Measurements from ENCODE around the gene EYA2.

DNA sequence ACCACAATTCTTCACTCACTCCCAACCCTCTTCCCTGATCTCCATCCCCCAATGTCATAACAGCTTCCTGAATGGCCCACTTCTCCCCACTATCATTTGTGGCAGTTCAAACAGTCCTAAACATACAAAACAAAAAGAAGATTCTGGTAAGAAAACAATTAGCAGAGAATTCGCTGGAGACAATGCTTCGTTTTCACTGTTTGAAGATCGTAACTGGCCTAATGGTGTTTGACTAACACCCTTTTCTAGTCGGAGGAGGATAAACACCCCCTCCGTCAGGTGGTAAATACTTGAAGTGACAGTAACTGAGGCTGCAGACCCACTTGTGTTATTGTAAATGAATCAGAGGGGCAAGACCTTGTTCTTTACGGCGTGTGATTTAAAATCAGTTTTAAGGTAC, 3.8 kb downstream of the EYA2 start:
- TF ChIP-seq, protein P1, sequence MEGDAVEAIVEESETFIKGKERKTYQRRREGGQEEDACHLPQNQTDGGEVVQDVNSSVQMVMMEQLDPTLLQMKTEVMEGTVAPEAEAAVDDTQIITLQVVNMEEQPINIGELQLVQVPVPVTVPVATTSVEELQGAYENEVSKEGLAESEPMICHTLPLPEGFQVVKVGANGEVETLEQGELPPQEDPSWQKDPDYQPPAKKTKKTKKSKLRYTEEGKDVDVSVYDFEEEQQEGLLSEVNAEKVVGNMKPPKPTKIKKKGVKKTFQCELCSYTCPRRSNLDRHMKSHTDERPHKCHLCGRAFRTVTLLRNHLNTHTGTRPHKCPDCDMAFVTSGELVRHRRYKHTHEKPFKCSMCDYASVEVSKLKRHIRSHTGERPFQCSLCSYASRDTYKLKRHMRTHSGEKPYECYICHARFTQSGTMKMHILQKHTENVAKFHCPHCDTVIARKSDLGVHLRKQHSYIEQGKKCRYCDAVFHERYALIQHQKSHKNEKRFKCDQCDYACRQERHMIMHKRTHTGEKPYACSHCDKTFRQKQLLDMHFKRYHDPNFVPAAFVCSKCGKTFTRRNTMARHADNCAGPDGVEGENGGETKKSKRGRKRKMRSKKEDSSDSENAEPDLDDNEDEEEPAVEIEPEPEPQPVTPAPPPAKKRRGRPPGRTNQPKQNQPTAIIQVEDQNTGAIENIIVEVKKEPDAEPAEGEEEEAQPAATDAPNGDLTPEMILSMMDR (IDR thresholded peaks at IDR 0.05; ENCODE audit: low read depth, low read length, missing input control): no peak
- TF ChIP-seq SP1 (IDR thresholded peaks at IDR 0.05) (no peak), RXRA (IDR thresholded peaks at IDR 0.05) (no peak), TAF1 (conservative IDR thresholded peaks at IDR 0.05) (no peak), YY1 (IDR thresholded peaks at IDR 0.05) (no peak), EGR1 (IDR thresholded peaks at IDR 0.05; ENCODE audit: low read depth in 2 of 2) (no peak), RAD21 (IDR thresholded peaks at IDR 0.05) (no peak), JUND (IDR thresholded peaks at IDR 0.05) (no peak), FOXA2 (IDR thresholded peaks at IDR 0.05) (no peak), NR2F2 (IDR thresholded peaks at IDR 0.05) (no peak), GABPA (IDR thresholded peaks at IDR 0.05 in 1 of 2, conservative IDR thresholded peaks at IDR 0.05 in 1 of 2) (no peak)
- TF ChIP-seq, protein P2, sequence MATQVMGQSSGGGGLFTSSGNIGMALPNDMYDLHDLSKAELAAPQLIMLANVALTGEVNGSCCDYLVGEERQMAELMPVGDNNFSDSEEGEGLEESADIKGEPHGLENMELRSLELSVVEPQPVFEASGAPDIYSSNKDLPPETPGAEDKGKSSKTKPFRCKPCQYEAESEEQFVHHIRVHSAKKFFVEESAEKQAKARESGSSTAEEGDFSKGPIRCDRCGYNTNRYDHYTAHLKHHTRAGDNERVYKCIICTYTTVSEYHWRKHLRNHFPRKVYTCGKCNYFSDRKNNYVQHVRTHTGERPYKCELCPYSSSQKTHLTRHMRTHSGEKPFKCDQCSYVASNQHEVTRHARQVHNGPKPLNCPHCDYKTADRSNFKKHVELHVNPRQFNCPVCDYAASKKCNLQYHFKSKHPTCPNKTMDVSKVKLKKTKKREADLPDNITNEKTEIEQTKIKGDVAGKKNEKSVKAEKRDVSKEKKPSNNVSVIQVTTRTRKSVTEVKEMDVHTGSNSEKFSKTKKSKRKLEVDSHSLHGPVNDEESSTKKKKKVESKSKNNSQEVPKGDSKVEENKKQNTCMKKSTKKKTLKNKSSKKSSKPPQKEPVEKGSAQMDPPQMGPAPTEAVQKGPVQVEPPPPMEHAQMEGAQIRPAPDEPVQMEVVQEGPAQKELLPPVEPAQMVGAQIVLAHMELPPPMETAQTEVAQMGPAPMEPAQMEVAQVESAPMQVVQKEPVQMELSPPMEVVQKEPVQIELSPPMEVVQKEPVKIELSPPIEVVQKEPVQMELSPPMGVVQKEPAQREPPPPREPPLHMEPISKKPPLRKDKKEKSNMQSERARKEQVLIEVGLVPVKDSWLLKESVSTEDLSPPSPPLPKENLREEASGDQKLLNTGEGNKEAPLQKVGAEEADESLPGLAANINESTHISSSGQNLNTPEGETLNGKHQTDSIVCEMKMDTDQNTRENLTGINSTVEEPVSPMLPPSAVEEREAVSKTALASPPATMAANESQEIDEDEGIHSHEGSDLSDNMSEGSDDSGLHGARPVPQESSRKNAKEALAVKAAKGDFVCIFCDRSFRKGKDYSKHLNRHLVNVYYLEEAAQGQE (IDR thresholded peaks at IDR 0.05): no peak
- TF ChIP-seq, protein P3, sequence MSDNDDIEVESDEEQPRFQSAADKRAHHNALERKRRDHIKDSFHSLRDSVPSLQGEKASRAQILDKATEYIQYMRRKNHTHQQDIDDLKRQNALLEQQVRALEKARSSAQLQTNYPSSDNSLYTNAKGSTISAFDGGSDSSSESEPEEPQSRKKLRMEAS (IDR thresholded peaks at IDR 0.05): no peak
- TF ChIP-seq, protein P4, sequence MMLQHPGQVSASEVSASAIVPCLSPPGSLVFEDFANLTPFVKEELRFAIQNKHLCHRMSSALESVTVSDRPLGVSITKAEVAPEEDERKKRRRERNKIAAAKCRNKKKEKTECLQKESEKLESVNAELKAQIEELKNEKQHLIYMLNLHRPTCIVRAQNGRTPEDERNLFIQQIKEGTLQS (IDR thresholded peaks at IDR 0.05): no peak
